Measurements from ENCODE around the gene KRTAP12-4. TPM values are rescaled to one million over a fixed set of nuclear protein-coding genes. Genes with fewer than 3 reads are reported as not detected.

Gene KRTAP12-4
- total and polyA plus RNA-seq, 2 donors (not counting 3 experiments of a cell fraction or from before 2014, with no cell fraction given): not detected

GRCh38 chr21:44700101-44701022 is 45.9 kb upstream of the KRTAP12-4 start:
- intact Hi-C loops (cut with micrococcal nuclease) (no loop called here), dilution Hi-C loops (cut with MboI; ENCODE audit: extremely low pct_ligation_motif_present, low sequenced_read_pairs) (no loop called here)
- Histone ChIP-seq H4K20me1 (replicated peaks; ENCODE audit: control insufficient read depth, extremely low read depth, insufficient read depth, low read length) (no peaks in the 10 kb centered on the region), H3K9me1 (replicated peaks; ENCODE audit: control insufficient read depth, extremely low read depth, insufficient read depth, low read length) (no peaks in the 10 kb centered on the region), H3K27ac (ENCODE audit: insufficient read depth, low read depth, low read length) (no peak overlapping the region), H3K27me3 (ENCODE audit: control insufficient read depth in 2 of 2, insufficient read depth in 2 of 2, low read length in 2 of 2) (peaks cover 39 to 42% of the 10 kb centered on the region in 2 experiments), H3K4me3 (replicated peaks in 1 of 3; ENCODE audit: insufficient read depth in 1 of 3, low read depth in 1 of 3, low read length in 3 of 3) (no peak overlapping the region), H3K4me1 (ENCODE audit: control insufficient read depth, extremely low read depth, insufficient read depth, low read length) (no peaks in the 10 kb centered on the region), H3K4me2 (ENCODE audit: insufficient read depth, low read length) (no peak overlapping the region), H3K79me2 (ENCODE audit: control insufficient read depth, insufficient read depth, low read length) (no peaks in the 10 kb centered on the region), H3K36me3 (ENCODE audit: control insufficient read depth in 2 of 2, extremely low read depth in 1 of 2, insufficient read depth in 2 of 2, low read length in 2 of 2) (no peaks in the 10 kb centered on the region), H3K9me3 (replicated peaks; ENCODE audit: control insufficient read depth, insufficient read depth, low read length) (no peaks in the 10 kb centered on the region), H3K9ac (replicated peaks; ENCODE audit: extremely low read depth, insufficient read depth, low read length) (no peak overlapping the region), H2AFZ (ENCODE audit: low read depth, low read length) (no peak overlapping the region)
- FAIRE-seq: no peak
- CTCF ChIA-PET: interaction anchor here (0.9 kb wide), 1 partner anchor 93 kb away, joined by 3 read pairs; no protein-coding TSS in a partner anchor
- BruUV-seq (replicated peaks): no TSS peak
- POLR2A ChIA-PET: no interaction called here
- no peak for DNase-seq (ENCODE audit: low read depth, low spot score)
- TF ChIP-seq CTCF (IDR thresholded peaks at IDR 0.05; ENCODE audit: extremely low read depth in 1 of 2, insufficient read depth in 1 of 2, low read depth in 1 of 2, low read length in 2 of 2) (no peak), EZH2 (IDR thresholded peaks at IDR 0.05; ENCODE audit: borderline replicate concordance, low read depth, low read length, severe bottlenecking) (no peak), GATA2 (IDR thresholded peaks at IDR 0.05; ENCODE audit: insufficient read depth, insufficient read length, low read depth, low read length) (no peak), JUN (IDR thresholded peaks at IDR 0.05; ENCODE audit: borderline replicate concordance, insufficient read depth, insufficient read length, low read depth) (no peak), MYC (IDR thresholded peaks at IDR 0.05; ENCODE audit: low read depth, low read length) (no peak), POLR2A (IDR thresholded peaks at IDR 0.05; ENCODE audit: low read depth, low read length) (no peak), POLR2AphosphoS5 (IDR thresholded peaks at IDR 0.05; ENCODE audit: insufficient read depth, low read depth, low read length) (no peak), FOS (IDR thresholded peaks at IDR 0.05; ENCODE audit: borderline replicate concordance, insufficient read depth, low read length) (no peak), MAX (IDR thresholded peaks at IDR 0.05; ENCODE audit: insufficient read depth, insufficient read length) (no peak)
